ENCODE results near the gene SLC25A26. TPM values are rescaled to one million over a fixed set of nuclear protein-coding genes. Genes with fewer than 3 reads are reported as not detected.

The SLC25A26 gene
- total and polyA plus RNA-seq, 2 donors = 16.2 to 20.9 TPM

GRCh38 chr3:66370179-66370578, 149.4 kb downstream of the SLC25A26 start:
- H3K27me3 ChIP-seq (ENCODE audit: control insufficient read depth in 2 of 2, insufficient read depth in 1 of 2, low read length in 1 of 2) = no peaks in the 10 kb centered on the region
- no peak overlapping the region for H3K27ac ChIP-seq (ENCODE audit: low read depth in 1 of 2, low read length in 1 of 2)
- no peak overlapping the region for H3K4me3 ChIP-seq (ENCODE audit: low read length in 2 of 2)
- DNase-seq (ENCODE audit: low read depth in 6 of 9, low spot score in 9 of 9) = no peak
- WGBS = 89% methylated on average over 7 of the region's 7 CpGs
- no peaks in the 10 kb centered on the region for H3K36me3 ChIP-seq (ENCODE audit: control insufficient read depth in 2 of 2, insufficient read depth in 2 of 2, low read length in 1 of 2)
- H3K4me1 ChIP-seq (ENCODE audit: control insufficient read depth in 2 of 2, insufficient read depth in 2 of 2, low read length in 2 of 2) = peaks cover 0 to 17% of the 10 kb centered on the region in 2 donors
- H3K9me3 ChIP-seq (ENCODE audit: control insufficient read depth in 2 of 2, insufficient read depth in 1 of 2, low read length in 1 of 2) = no peaks in the 10 kb centered on the region

- Histone ChIP-seq H3K27ac (ENCODE audit: low read depth in 1 of 2, low read length in 1 of 2) (no peak overlapping the region), H3K4me3 (ENCODE audit: low read length in 2 of 2) (no peak overlapping the region), H3K27me3 (ENCODE audit: control insufficient read depth in 2 of 2, insufficient read depth in 1 of 2, low read length in 1 of 2) (no peaks in the 10 kb centered on the region), H3K9me3 (ENCODE audit: control insufficient read depth in 2 of 2, insufficient read depth in 1 of 2, low read length in 1 of 2) (no peaks in the 10 kb centered on the region), H3K36me3 (ENCODE audit: control insufficient read depth in 2 of 2, insufficient read depth in 2 of 2, low read length in 1 of 2) (peaks cover 0 to 4% of the 10 kb centered on the region in 2 donors), H3K4me1 (ENCODE audit: control insufficient read depth in 2 of 2, insufficient read depth in 2 of 2, low read length in 2 of 2) (peaks cover 0 to 17% of the 10 kb centered on the region in 2 donors)
- no peak for DNase-seq (ENCODE audit: low read depth in 6 of 9, low spot score in 9 of 9)
- 96% methylated on average over 7 of the region's 7 CpGs for WGBS
Measured at GRCh38 chr3:66371432-66371831, 150.6 kb downstream of the SLC25A26 start.

GRCh38 chr3:66372681-66373350, 152.0 kb downstream of the SLC25A26 start:
- H3K4me1 ChIP-seq (ENCODE audit: control insufficient read depth in 2 of 2, insufficient read depth in 2 of 2, low read length in 2 of 2) = peaks cover 2 to 27% of the 10 kb centered on the region in 2 donors
- peak in 3 of 9 donors; percentile 35 to 48 (median 38) for DNase-seq (ENCODE audit: low read depth in 6 of 9, low spot score in 9 of 9)
- no peak overlapping the region for H3K27ac ChIP-seq (ENCODE audit: low read depth in 1 of 2, low read length in 1 of 2)
- no peaks in the 10 kb centered on the region for H3K27me3 ChIP-seq (ENCODE audit: control insufficient read depth in 2 of 2, insufficient read depth in 1 of 2, low read length in 1 of 2)
- peaks cover 0 to 7% of the 10 kb centered on the region in 2 donors for H3K36me3 ChIP-seq (ENCODE audit: control insufficient read depth in 2 of 2, insufficient read depth in 2 of 2, low read length in 1 of 2)
- WGBS = 95% methylated on average over 18 of the region's 18 CpGs
- H3K4me3 ChIP-seq (ENCODE audit: low read length in 2 of 2) = no peak overlapping the region
- H3K9me3 ChIP-seq (ENCODE audit: control insufficient read depth in 2 of 2, insufficient read depth in 1 of 2, low read length in 1 of 2) = no peaks in the 10 kb centered on the region

- Histone ChIP-seq H3K4me1 (ENCODE audit: control insufficient read depth in 2 of 2, insufficient read depth in 2 of 2, low read length in 2 of 2) (peaks cover 8 to 27% of the 10 kb centered on the region in 2 donors), H3K9me3 (ENCODE audit: control insufficient read depth in 2 of 2, insufficient read depth in 1 of 2, low read length in 1 of 2) (no peaks in the 10 kb centered on the region), H3K27ac (ENCODE audit: low read depth in 1 of 2, low read length in 1 of 2) (no peak overlapping the region), H3K36me3 (ENCODE audit: control insufficient read depth in 2 of 2, insufficient read depth in 2 of 2, low read length in 1 of 2) (peaks cover 24 to 37% of the 10 kb centered on the region in 2 donors), H3K4me3 (ENCODE audit: low read length in 2 of 2) (no peak overlapping the region), H3K27me3 (ENCODE audit: control insufficient read depth in 2 of 2, insufficient read depth in 1 of 2, low read length in 1 of 2) (no peaks in the 10 kb centered on the region)
- DNase-seq (ENCODE audit: low read depth in 6 of 9, low spot score in 9 of 9) = no peak
- WGBS = 96% methylated on average over 2 of the region's 2 CpGs
Measured at GRCh38 chr3:66376568-66376967, 155.8 kb downstream of the SLC25A26 start.

GRCh38 chr3:66377800-66378199, 157.0 kb downstream of the SLC25A26 start:
- WGBS = 58% methylated on average over 5 of the region's 5 CpGs
- H3K27ac ChIP-seq (ENCODE audit: low read depth in 1 of 2, low read length in 1 of 2) = peak overlapping the region; percentile 61 to 81
- H3K36me3 ChIP-seq (ENCODE audit: control insufficient read depth in 2 of 2, insufficient read depth in 2 of 2, low read length in 1 of 2) = peaks cover 36 to 49% of the 10 kb centered on the region in 2 donors

GRCh38 chr3:66378256-66378655, 157.5 kb downstream of the SLC25A26 start:
- Histone ChIP-seq H3K36me3 (ENCODE audit: control insufficient read depth in 2 of 2, insufficient read depth in 2 of 2, low read length in 1 of 2) (peaks cover 40 to 54% of the 10 kb centered on the region in 2 donors), H3K4me1 (ENCODE audit: control insufficient read depth in 2 of 2, insufficient read depth in 2 of 2, low read length in 2 of 2) (peaks cover 8 to 18% of the 10 kb centered on the region in 2 donors), H3K27ac (ENCODE audit: low read depth in 1 of 2, low read length in 1 of 2) (peak overlapping the region; percentile 36 to 81), H3K27me3 (ENCODE audit: control insufficient read depth in 2 of 2, insufficient read depth in 1 of 2, low read length in 1 of 2) (no peaks in the 10 kb centered on the region), H3K9me3 (ENCODE audit: control insufficient read depth in 2 of 2, insufficient read depth in 1 of 2, low read length in 1 of 2) (no peaks in the 10 kb centered on the region), H3K4me3 (ENCODE audit: low read length in 2 of 2) (no peak overlapping the region)
- peak in 6 of 9 donors; percentile 17 to 65 (median 34) for DNase-seq (ENCODE audit: low read depth in 6 of 9, low spot score in 9 of 9)
- WGBS = 88% methylated on average over 5 of the region's 5 CpGs

More at GRCh38 chr3:66377800-66378199, 157.0 kb downstream of the SLC25A26 start:
- H3K4me1 ChIP-seq (ENCODE audit: control insufficient read depth in 2 of 2, insufficient read depth in 2 of 2, low read length in 2 of 2) = peaks cover 8 to 18% of the 10 kb centered on the region in 2 donors
- H3K27me3 ChIP-seq (ENCODE audit: control insufficient read depth in 2 of 2, insufficient read depth in 1 of 2, low read length in 1 of 2) = no peaks in the 10 kb centered on the region
- H3K4me3 ChIP-seq (ENCODE audit: low read length in 2 of 2) = no peak overlapping the region
- H3K9me3 ChIP-seq (ENCODE audit: control insufficient read depth in 2 of 2, insufficient read depth in 1 of 2, low read length in 1 of 2) = no peaks in the 10 kb centered on the region
- peak in 6 of 9 donors; percentile 13 to 60 (median 26) for DNase-seq (ENCODE audit: low read depth in 6 of 9, low spot score in 9 of 9)

GRCh38 chr3:66379565-66379964, 158.8 kb downstream of the SLC25A26 start:
- Histone ChIP-seq H3K27ac (ENCODE audit: low read depth in 1 of 2, low read length in 1 of 2) (no peak overlapping the region), H3K4me1 (ENCODE audit: control insufficient read depth in 2 of 2, insufficient read depth in 2 of 2, low read length in 2 of 2) (peaks cover 8 to 18% of the 10 kb centered on the region in 2 donors), H3K9me3 (ENCODE audit: control insufficient read depth in 2 of 2, insufficient read depth in 1 of 2, low read length in 1 of 2) (no peaks in the 10 kb centered on the region), H3K4me3 (ENCODE audit: low read length in 2 of 2) (no peak overlapping the region), H3K36me3 (ENCODE audit: control insufficient read depth in 2 of 2, insufficient read depth in 2 of 2, low read length in 1 of 2) (peaks cover 50 to 65% of the 10 kb centered on the region in 2 donors), H3K27me3 (ENCODE audit: control insufficient read depth in 2 of 2, insufficient read depth in 1 of 2, low read length in 1 of 2) (no peaks in the 10 kb centered on the region)
- DNase-seq (ENCODE audit: low read depth in 6 of 9, low spot score in 9 of 9) = no peak
- 98% methylated on average over 9 of the region's 9 CpGs for WGBS

- Histone ChIP-seq H3K4me3 (ENCODE audit: low read length in 2 of 2) (no peak overlapping the region), H3K9me3 (ENCODE audit: control insufficient read depth in 2 of 2, insufficient read depth in 1 of 2, low read length in 1 of 2) (no peaks in the 10 kb centered on the region), H3K27me3 (ENCODE audit: control insufficient read depth in 2 of 2, insufficient read depth in 1 of 2, low read length in 1 of 2) (no peaks in the 10 kb centered on the region), H3K36me3 (ENCODE audit: control insufficient read depth in 2 of 2, insufficient read depth in 2 of 2, low read length in 1 of 2) (peaks cover 54 to 73% of the 10 kb centered on the region in 2 donors), H3K27ac (ENCODE audit: low read depth in 1 of 2, low read length in 1 of 2) (no peak overlapping the region), H3K4me1 (ENCODE audit: control insufficient read depth in 2 of 2, insufficient read depth in 2 of 2, low read length in 2 of 2) (peaks cover 8 to 18% of the 10 kb centered on the region in 2 donors)
- DNase-seq (ENCODE audit: low read depth in 6 of 9, low spot score in 9 of 9) = no peak
- 98% methylated on average over 26 of the region's 26 CpGs for WGBS
Measured at GRCh38 chr3:66380200-66380932, 159.6 kb downstream of the SLC25A26 start.

- peaks cover 61 to 76% of the 10 kb centered on the region in 2 donors for H3K36me3 ChIP-seq (ENCODE audit: control insufficient read depth in 2 of 2, insufficient read depth in 2 of 2, low read length in 1 of 2)
- H3K27ac ChIP-seq (ENCODE audit: low read depth in 1 of 2, low read length in 1 of 2) = no peak overlapping the region
- H3K9me3 ChIP-seq (ENCODE audit: control insufficient read depth in 2 of 2, insufficient read depth in 1 of 2, low read length in 1 of 2) = no peaks in the 10 kb centered on the region
- H3K4me1 ChIP-seq (ENCODE audit: control insufficient read depth in 2 of 2, insufficient read depth in 2 of 2, low read length in 2 of 2) = peaks cover 8 to 18% of the 10 kb centered on the region in 2 donors
- H3K4me3 ChIP-seq (ENCODE audit: low read length in 2 of 2) = no peak overlapping the region
- no peak for DNase-seq (ENCODE audit: low read depth in 6 of 9, low spot score in 9 of 9)
- H3K27me3 ChIP-seq (ENCODE audit: control insufficient read depth in 2 of 2, insufficient read depth in 1 of 2, low read length in 1 of 2) = no peaks in the 10 kb centered on the region
- WGBS = 98% methylated on average over 7 of the region's 7 CpGs
Measured at GRCh38 chr3:66381626-66382025, 160.8 kb downstream of the SLC25A26 start.
